ENCODE data around the gene C19orf47.
"Not testable (repeated sequence)": the region's sequence is repeated elsewhere in the genome, so short reads cannot be mapped to it uniquely, and the experiment has no call there.

Gene C19orf47

DNA sequence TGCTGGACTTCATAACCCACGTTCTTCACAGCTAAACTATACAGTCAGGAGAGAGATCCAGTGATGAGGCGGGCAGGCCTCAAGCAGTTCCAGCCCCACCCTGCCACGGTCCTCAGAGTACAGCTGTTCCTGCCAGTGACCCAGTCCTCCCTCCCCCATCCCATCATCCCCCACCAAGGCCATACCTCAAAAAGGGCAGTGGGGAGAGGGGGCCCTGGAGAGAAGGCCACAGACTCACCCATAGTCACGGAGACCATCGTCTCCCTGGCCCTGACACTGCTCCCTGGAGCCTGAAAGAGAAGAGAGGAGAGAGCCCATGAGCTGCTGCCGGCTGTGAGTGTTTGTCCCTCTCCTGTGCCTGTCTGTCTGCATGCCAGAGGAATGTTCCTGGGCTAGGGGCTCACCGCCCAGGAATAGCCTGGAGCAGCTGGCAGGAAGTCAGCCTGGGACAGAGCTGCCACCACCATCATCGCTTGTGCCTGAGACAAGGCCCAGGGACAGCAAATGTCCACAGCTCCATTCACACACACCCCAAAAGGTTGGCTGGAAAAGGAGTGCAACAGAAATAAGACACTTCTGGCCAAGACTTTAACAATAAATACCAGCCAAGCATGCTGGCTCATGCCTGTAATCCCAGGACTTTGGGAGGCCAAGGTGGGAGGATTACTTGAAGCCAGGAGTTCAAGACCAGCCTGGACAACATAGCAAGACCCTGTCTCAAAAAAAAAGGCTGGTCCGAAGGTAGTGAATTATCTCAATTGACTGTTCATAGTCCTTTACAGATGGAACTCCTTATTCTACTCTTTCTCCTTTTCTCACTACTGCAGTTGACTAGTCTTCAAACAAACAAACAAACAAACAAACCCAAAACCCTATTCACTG is 6.4 kb downstream of the C19orf47 start:
- Histone ChIP-seq H3K4me1 (ENCODE audit: control insufficient read depth, insufficient read depth, low read length) (no peaks in the 10 kb centered on the region), H3K27ac (ENCODE audit: low read depth, low read length) (no peak overlapping the region), H3K4me3 (ENCODE audit: low read depth, low read length) (no peak overlapping the region), H3K9me3 (ENCODE audit: control insufficient read depth, insufficient read depth, low read length) (no peaks in the 10 kb centered on the region), H3K36me3 (ENCODE audit: control insufficient read depth, insufficient read depth, low read length) (peaks cover 5% of the 10 kb centered on the region; the same call in 1 of the 2 replicates), H3K9ac (ENCODE audit: low read depth, low read length) (no peak overlapping the region), H3K27me3 (ENCODE audit: control insufficient read depth, insufficient read depth, low read length) (no peaks in the 10 kb centered on the region)

GRCh38 chr19:40339018-40339728 is 9.0 kb downstream of the C19orf47 start:
- Histone ChIP-seq H3K9ac (ENCODE audit: low read depth, low read length) (no peak overlapping the region), H3K4me1 (ENCODE audit: control insufficient read depth, insufficient read depth, low read length) (no peaks in the 10 kb centered on the region), H3K27me3 (ENCODE audit: control insufficient read depth, insufficient read depth, low read length) (no peaks in the 10 kb centered on the region), H3K36me3 (ENCODE audit: control insufficient read depth, insufficient read depth, low read length) (peaks cover 23% of the 10 kb centered on the region), H3K27ac (ENCODE audit: low read depth, low read length) (no peak overlapping the region), H3K4me3 (ENCODE audit: low read depth, low read length) (no peak overlapping the region), H3K9me3 (ENCODE audit: control insufficient read depth, insufficient read depth, low read length) (no peaks in the 10 kb centered on the region)

GRCh38 chr19:40337594-40337993 is 10.6 kb downstream of the C19orf47 start:
- no peak overlapping the region for H3K9ac ChIP-seq (ENCODE audit: low read depth, low read length)
- H3K4me3 ChIP-seq (ENCODE audit: low read depth, low read length) = no peak overlapping the region
- no peaks in the 10 kb centered on the region for H3K27me3 ChIP-seq (ENCODE audit: control insufficient read depth, insufficient read depth, low read length)
- no peaks in the 10 kb centered on the region for H3K4me1 ChIP-seq (ENCODE audit: control insufficient read depth, insufficient read depth, low read length)
- no peak overlapping the region for H3K27ac ChIP-seq (ENCODE audit: low read depth, low read length)
- peaks cover 37% of the 10 kb centered on the region for H3K36me3 ChIP-seq (ENCODE audit: control insufficient read depth, insufficient read depth, low read length)
- H3K9me3 ChIP-seq (ENCODE audit: control insufficient read depth, insufficient read depth, low read length) = no peaks in the 10 kb centered on the region

- no peak overlapping the region for H3K27ac ChIP-seq (ENCODE audit: low read depth, low read length)
- no peak overlapping the region for H3K4me3 ChIP-seq (ENCODE audit: low read depth, low read length)
- H3K36me3 ChIP-seq (ENCODE audit: control insufficient read depth, insufficient read depth, low read length) = peaks cover 42% of the 10 kb centered on the region
- H3K27me3 ChIP-seq (ENCODE audit: control insufficient read depth, insufficient read depth, low read length) = no peaks in the 10 kb centered on the region
- H3K4me1 ChIP-seq (ENCODE audit: control insufficient read depth, insufficient read depth, low read length) = no peaks in the 10 kb centered on the region
- H3K9ac ChIP-seq (ENCODE audit: low read depth, low read length) = no peak overlapping the region
- no peaks in the 10 kb centered on the region for H3K9me3 ChIP-seq (ENCODE audit: control insufficient read depth, insufficient read depth, low read length)
Observed at GRCh38 chr19:40337107-40337506, 11.1 kb downstream of the C19orf47 start.

GRCh38 chr19:40336601-40336900 is 11.6 kb downstream of the C19orf47 start:
- H3K9me3 ChIP-seq (ENCODE audit: control insufficient read depth, insufficient read depth, low read length) = no peaks in the 10 kb centered on the region
- H3K27me3 ChIP-seq (ENCODE audit: control insufficient read depth, insufficient read depth, low read length) = no peaks in the 10 kb centered on the region
- no peak overlapping the region for H3K4me3 ChIP-seq (ENCODE audit: low read depth, low read length)
- peaks cover 47% of the 10 kb centered on the region for H3K36me3 ChIP-seq (ENCODE audit: control insufficient read depth, insufficient read depth, low read length)
- no peak overlapping the region for H3K9ac ChIP-seq (ENCODE audit: low read depth, low read length)
- no peak overlapping the region for H3K27ac ChIP-seq (ENCODE audit: low read depth, low read length)
- H3K4me1 ChIP-seq (ENCODE audit: control insufficient read depth, insufficient read depth, low read length) = no peaks in the 10 kb centered on the region

DNA sequence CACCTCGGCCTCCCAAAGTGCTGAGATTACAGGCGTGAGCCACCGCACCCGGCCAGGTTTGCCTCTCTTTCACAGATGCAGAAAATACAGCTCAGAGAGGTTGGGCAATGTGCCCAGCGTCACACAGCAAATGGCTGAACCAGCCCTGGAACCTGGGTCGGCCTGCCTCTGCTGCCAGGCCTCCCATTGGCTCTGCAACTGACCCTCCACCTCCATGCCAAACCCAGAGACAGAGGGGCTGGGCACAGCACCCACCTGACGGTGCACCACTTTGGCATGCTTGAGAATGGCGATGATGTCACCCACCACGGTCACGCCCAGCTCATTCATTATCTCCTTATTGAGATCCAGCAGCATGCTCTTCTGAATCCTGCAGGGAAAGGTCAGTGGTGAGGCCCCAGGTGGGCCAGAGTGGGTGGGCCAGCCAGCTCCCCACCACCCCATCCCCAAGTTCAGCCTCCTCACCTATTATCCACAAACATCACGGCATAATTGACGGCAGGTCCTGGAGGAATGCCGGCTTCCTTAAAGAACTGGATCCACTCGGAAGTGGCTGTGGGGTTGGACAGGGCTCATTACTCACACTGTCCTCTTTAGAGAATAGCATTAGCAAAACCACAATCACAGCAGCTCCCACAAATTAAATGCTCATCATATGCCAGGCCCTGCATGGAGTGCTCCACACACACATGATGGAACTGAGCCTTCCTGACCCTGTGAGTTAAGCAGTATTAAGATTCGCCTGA is 12.2 kb downstream of the C19orf47 start:
- no peak overlapping the region for H3K9ac ChIP-seq (ENCODE audit: low read depth, low read length)
- H3K36me3 ChIP-seq (ENCODE audit: control insufficient read depth, insufficient read depth, low read length) = peaks cover 52% of the 10 kb centered on the region

GRCh38 chr19:40335101-40335500 is 13.1 kb downstream of the C19orf47 start:
- no peaks in the 10 kb centered on the region for H3K9me3 ChIP-seq (ENCODE audit: control insufficient read depth, insufficient read depth, low read length)
- H3K27me3 ChIP-seq (ENCODE audit: control insufficient read depth, insufficient read depth, low read length) = no peaks in the 10 kb centered on the region
- no peak overlapping the region for H3K27ac ChIP-seq (ENCODE audit: low read depth, low read length)
- no peak overlapping the region for H3K4me3 ChIP-seq (ENCODE audit: low read depth, low read length)
- H3K4me1 ChIP-seq (ENCODE audit: control insufficient read depth, insufficient read depth, low read length) = no peaks in the 10 kb centered on the region
- H3K9ac ChIP-seq (ENCODE audit: low read depth, low read length) = no peak overlapping the region
- peaks cover 58% of the 10 kb centered on the region for H3K36me3 ChIP-seq (ENCODE audit: control insufficient read depth, insufficient read depth, low read length)

More for the DNA sequence above, 12.2 kb downstream of the C19orf47 start:
- H3K4me3 ChIP-seq (ENCODE audit: low read depth, low read length) = no peak overlapping the region
- no peaks in the 10 kb centered on the region for H3K4me1 ChIP-seq (ENCODE audit: control insufficient read depth, insufficient read depth, low read length)
- no peak overlapping the region for H3K27ac ChIP-seq (ENCODE audit: low read depth, low read length)
- H3K27me3 ChIP-seq (ENCODE audit: control insufficient read depth, insufficient read depth, low read length) = no peaks in the 10 kb centered on the region
- H3K9me3 ChIP-seq (ENCODE audit: control insufficient read depth, insufficient read depth, low read length) = no peaks in the 10 kb centered on the region

GRCh38 chr19:40333083-40333482 is 15.1 kb downstream of the C19orf47 start:
- not testable (repeated sequence) for H3K27me3 ChIP-seq (ENCODE audit: control insufficient read depth, insufficient read depth, low read length); H3K4me1 ChIP-seq (ENCODE audit: control insufficient read depth, insufficient read depth, low read length); H3K9ac ChIP-seq (ENCODE audit: low read depth, low read length); H3K9me3 ChIP-seq (ENCODE audit: control insufficient read depth, insufficient read depth, low read length); H3K27ac ChIP-seq (ENCODE audit: low read depth, low read length); H3K4me3 ChIP-seq (ENCODE audit: low read depth, low read length)
- H3K36me3 ChIP-seq (ENCODE audit: control insufficient read depth, insufficient read depth, low read length) = peaks cover 62% of the 10 kb centered on the region

DNA sequence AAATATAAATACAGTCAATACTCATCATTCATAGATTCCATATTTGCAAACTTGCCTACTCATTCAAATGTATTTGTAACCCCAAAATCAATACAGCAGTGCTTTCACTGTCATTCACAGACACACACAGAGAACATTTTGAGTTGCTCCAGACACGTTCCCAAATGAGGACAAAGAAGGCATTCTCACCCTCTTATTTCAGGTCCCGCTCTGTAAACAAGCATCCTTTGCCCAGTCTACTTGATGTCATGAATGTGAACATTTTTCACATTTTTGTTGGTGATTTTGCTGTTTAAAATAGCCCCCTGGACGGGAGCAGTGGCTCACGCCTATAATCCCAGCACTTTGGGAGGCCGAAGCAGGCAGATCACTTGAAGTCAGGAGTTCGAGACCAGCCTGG is 15.5 kb downstream of the C19orf47 start:
- H3K4me3 ChIP-seq (ENCODE audit: low read depth, low read length) = no peak overlapping the region
- peaks cover 6% of the 10 kb centered on the region; the same call in 1 of the 2 replicates for H3K4me1 ChIP-seq (ENCODE audit: control insufficient read depth, insufficient read depth, low read length)
- H3K9ac ChIP-seq (ENCODE audit: low read depth, low read length) = no peak overlapping the region
- no peaks in the 10 kb centered on the region for H3K9me3 ChIP-seq (ENCODE audit: control insufficient read depth, insufficient read depth, low read length)
- H3K27ac ChIP-seq (ENCODE audit: low read depth, low read length) = no peak overlapping the region
- peaks cover 67% of the 10 kb centered on the region for H3K36me3 ChIP-seq (ENCODE audit: control insufficient read depth, insufficient read depth, low read length)
- H3K27me3 ChIP-seq (ENCODE audit: control insufficient read depth, insufficient read depth, low read length) = no peaks in the 10 kb centered on the region

DNA sequence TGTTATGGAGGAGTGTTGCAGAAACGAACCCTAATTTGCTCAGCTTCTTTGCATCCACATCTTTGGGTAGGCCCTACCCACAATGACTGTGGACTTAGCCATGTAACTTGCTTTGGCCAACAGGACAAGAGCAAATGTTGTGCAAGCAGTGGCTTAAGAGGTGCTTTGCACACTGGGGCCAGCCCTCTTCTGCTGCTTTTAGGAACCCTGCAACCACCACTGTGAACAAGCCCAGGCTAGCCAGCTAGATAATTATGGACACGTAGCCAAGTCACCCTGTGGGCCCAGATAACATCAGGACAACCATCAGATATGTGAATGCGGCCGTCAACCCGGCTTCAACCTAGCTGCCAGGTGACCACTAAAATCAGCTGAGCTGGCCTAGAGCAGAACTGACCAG is 17.1 kb downstream of the C19orf47 start:
- H3K36me3 ChIP-seq (ENCODE audit: control insufficient read depth, insufficient read depth, low read length) = peaks cover 74% of the 10 kb centered on the region
- peaks cover 6% of the 10 kb centered on the region; the same call in 1 of the 2 replicates for H3K4me1 ChIP-seq (ENCODE audit: control insufficient read depth, insufficient read depth, low read length)
- no peaks in the 10 kb centered on the region for H3K9me3 ChIP-seq (ENCODE audit: control insufficient read depth, insufficient read depth, low read length)
- no peak overlapping the region for H3K27ac ChIP-seq (ENCODE audit: low read depth, low read length)
- no peak overlapping the region for H3K9ac ChIP-seq (ENCODE audit: low read depth, low read length)
- H3K27me3 ChIP-seq (ENCODE audit: control insufficient read depth, insufficient read depth, low read length) = no peaks in the 10 kb centered on the region
- no peak overlapping the region for H3K4me3 ChIP-seq (ENCODE audit: low read depth, low read length)

DNA sequence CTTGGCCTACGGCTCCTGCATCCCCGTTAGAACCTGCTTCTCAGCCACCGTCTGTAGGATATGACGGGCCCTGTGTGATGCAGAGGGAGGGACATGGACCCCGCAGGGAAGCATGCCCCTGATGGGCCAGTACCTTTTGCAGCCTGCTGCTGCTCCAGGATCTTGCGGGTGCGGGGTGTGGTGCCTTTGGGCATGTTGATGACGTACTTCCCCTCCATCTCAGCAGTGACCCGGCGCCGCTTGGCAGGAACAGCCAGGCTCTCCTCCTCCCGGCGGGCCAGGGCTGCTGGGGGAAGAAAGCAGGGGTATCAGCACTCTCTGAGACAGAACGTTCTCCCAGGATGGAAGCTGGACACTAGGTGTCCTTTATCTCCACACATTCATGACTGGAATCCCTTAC is 22.0 kb downstream of the C19orf47 start:
- H3K4me3 ChIP-seq (ENCODE audit: low read depth, low read length) = no peak overlapping the region
- peaks cover 80% of the 10 kb centered on the region for H3K36me3 ChIP-seq (ENCODE audit: control insufficient read depth, insufficient read depth, low read length)
- H3K4me1 ChIP-seq (ENCODE audit: control insufficient read depth, insufficient read depth, low read length) = peaks cover 6% of the 10 kb centered on the region; the same call in 1 of the 2 replicates
- H3K27me3 ChIP-seq (ENCODE audit: control insufficient read depth, insufficient read depth, low read length) = no peaks in the 10 kb centered on the region
- H3K27ac ChIP-seq (ENCODE audit: low read depth, low read length) = no peak overlapping the region
- H3K9ac ChIP-seq (ENCODE audit: low read depth, low read length) = no peak overlapping the region
- H3K9me3 ChIP-seq (ENCODE audit: control insufficient read depth, insufficient read depth, low read length) = no peaks in the 10 kb centered on the region

All from HUES48 (cell line).